ENCODE data around the gene CATSPERB.
"Not testable (repeated sequence)": the region's sequence is repeated elsewhere in the genome, so short reads cannot be mapped to it uniquely, and the experiment has no call there.

Gene CATSPERB

DNA sequence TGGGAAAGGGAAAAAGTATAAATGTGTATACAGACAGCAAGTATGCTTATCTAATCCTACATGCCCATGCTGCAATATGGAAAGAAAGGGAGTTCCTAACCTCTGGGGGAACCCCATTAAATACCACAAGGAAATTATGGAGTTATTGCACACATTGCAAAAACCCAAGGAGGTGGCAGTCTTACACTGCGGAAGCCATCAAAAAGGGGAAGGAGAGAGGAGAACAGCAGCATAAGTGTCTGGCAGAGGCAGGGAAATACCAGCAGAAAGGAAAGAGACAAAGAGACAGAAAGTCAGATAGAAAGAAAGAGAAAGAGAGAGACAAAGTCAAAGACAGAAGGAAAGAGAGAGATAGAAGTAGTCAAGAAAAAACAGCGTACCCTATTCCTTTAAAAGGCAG, 64.8 kb downstream of the CATSPERB start:
- DNase-seq: not testable (repeated sequence)

DNA sequence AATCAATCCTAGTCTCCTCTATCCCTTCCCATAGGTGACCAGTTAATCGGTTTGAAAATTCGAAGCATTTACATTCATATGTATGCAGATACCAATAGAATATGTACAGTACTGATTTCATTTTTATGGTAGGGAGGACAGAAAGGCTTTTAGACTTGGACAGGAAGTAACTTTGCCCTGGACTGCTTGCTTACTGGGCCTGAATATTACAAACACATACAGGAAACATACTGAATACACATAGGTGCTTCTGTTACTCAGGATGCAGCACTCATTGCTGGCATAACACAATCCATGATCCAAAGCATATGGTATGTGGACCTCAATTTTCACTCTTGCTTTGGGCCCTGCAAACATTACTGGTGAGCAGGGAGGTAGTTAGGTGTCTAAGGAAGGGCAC, 71.1 kb downstream of the CATSPERB start:
- no peak for DNase-seq

- DNase-seq: no peak
Measured at GRCh38 chr14:91654836-91655235, 77.0 kb downstream of the CATSPERB start.

GRCh38 chr14:91653451-91653850, 78.4 kb downstream of the CATSPERB start:
- DNase-seq: no peak

- DNase-seq: no peak
Measured at GRCh38 chr14:91649930-91650329, 82.0 kb downstream of the CATSPERB start.

- DNase-seq: no peak
Measured at GRCh38 chr14:91647856-91648255, 84.0 kb downstream of the CATSPERB start.

- no peak for DNase-seq
Measured at GRCh38 chr14:91636604-91637003, 95.3 kb downstream of the CATSPERB start.

GRCh38 chr14:91624757-91625156, 107.1 kb downstream of the CATSPERB start:
- no peak for DNase-seq

DNA sequence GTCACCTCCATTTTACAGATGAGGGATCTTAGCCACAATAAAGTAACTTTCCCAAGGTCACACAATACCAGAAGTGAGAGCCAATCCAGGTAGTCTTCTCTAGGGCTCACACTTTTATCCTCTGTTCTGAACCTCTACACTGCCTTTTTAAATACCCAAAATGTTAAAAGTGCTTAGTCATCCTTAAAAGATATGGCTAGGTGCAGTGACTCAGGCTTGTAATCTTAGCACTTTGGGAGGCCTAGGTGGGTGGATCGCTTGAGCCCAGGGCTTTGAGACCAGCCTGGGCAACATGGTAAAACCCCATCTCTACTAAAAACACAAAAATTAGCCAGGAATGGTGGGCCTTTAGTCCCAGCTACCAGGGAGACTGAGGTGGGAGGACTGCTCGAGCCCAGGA, 117.7 kb downstream of the CATSPERB start:
- DNase-seq: no peak

- no peak for DNase-seq
Measured at GRCh38 chr14:91613459-91614112, 118.3 kb downstream of the CATSPERB start.

DNA sequence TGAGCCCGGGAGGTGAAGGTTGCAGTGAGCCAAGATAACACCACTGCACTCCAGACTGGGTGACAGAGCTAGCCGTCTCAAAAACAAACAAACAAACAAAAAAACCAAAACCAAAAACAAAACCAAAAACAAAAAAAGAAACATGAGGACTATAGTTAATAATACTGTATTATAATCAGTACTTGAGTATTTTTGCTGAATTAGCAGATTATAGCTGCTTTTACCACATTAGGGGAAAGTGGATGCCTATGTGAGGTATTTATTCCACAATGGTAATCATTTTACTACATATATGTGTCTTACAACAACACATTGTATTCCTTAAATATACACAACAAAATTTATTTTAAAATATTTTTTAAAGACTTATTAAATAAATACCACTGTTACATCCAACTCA, 120.4 kb downstream of the CATSPERB start:
- DNase-seq: no peak

DNA sequence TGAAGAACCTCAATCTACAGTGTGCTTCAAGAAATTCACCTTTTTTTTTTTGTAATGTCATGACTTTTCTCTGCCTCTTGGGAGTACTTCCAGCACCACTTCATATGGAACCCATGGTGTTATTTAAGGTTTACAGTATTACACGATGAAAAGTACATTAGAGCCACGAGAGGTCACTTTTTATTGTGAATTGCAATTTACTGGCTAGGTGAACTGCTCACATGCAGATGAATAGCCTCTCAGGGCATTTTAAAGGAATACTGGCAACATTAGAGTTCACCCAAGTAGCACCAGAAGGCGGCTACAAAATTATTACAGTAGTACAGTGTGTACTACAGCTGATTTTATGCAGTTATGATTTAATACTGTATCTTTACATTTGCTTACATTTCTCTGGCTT, 122.7 kb downstream of the CATSPERB start:
- DNase-seq: no peak

GRCh38 chr14:91607322-91608047, 124.4 kb downstream of the CATSPERB start:
- DNase-seq: no peak

DNA sequence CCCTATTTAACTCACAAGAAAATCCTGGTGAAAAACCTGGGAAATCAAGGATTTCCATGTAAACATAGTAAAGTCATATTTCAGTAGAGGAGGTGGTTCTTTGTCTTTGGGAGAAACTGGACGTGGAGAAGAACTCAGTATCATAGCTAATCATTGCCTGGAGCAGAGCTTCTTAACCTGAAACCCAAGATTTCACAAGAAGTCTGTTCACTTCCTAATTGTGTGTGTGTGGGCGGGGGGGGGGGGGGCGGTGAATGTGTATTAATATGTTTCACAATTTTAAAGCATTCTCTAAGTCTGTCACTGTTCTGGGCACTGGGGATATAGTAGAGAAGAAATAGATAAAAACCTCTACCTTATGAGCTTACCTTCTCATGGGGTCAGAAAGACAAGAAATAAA, 125.0 kb downstream of the CATSPERB start:
- no peak for DNase-seq

GRCh38 chr14:91604611-91605010, 127.3 kb downstream of the CATSPERB start:
- not testable (repeated sequence) for DNase-seq

DNA sequence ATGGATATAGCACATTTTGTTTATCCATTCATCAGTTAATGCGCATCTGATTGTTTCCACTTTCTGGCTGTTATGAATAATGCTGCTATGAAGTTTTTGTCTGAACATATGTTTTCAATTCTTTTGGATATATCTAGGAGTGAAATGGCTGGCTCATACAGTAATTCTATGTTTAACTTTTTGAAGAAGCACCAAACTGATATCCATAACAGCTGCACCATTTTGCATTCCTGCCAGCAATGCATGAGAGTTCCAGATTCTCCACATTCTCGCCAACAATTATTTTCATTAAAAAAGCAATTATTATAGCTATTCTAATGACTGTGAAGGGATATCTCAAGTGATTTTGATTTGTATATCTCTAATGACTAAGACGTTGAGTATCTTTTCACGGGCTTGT, 131.9 kb downstream of the CATSPERB start:
- DNase-seq: no peak

DNA sequence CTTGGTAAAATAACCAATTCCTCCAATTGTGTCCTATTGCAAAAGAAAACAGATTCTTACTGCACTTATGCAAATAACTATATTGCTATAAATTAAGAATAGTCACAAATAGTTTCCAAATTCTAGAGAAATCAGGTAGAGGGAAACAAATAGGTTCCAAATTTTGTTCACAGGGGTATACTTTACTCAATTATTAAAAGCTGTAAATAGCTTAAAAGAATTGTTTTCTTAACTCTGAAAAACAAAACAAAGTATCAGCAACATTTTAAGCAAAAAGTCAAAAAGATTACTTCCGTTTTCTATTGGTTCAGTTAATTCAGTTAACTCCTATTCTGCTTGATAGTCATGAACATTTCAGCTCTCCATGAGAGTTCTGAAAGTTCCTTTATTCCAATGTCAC, 136.2 kb downstream of the CATSPERB start:
- no peak for DNase-seq

DNA sequence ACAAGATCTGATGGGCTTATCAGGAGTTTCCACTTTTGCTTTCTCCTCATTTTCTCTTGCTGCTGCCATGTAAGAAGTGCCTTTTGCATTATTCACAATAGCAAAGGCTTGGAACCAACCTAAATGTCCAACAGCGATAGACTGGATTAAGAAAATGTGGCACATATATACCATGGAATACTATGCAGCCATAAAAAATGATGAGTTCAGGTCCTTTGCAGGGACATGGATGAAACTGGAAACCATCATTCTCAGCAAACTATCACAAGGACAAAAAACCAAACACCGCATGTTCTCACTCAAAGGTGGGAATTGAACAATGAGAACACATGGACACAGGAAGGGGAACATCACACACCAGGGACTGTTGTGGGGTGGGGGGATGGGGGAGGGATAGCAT, 137.9 kb downstream of the CATSPERB start:
- DNase-seq: not testable (repeated sequence)

DNA sequence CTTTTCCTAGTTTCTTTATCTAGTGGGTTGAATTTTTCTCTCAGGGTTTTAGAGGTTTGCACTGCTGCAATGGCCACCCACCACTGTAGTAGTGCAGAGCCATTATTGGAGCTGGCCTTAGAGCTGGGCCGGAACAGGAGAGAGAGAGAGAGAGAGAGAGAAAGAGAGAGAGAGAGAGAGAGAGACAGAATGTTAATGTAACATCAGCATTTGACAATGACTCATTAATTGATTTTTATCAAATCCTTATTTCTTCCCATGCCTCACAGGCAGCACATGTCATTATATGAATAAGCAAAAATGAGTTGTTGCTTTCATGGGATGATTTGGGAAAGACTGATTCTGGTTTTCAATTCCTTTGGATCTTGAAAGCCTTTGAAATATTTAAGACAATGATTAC, 145.5 kb downstream of the CATSPERB start:
- DNase-seq: no peak

DNA sequence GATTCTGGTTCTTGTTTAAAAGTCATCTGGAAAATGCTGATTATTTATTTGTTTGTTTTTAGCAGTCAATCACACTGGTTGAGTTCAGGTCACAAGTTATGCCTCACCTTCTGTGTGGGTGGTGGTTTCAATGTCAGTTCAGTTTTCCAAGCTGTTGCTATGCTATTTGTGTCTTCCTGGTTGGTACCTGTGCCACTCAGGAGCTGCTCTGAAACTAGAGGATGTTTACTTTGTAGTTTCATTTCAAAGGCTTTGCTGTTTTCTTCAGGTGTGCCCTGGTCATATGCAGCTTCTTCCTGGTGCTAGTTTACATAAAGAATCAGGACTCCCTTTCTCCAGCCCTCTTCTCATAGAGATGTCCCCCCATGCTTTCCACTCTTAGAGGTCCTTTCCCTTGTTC, 146.0 kb downstream of the CATSPERB start:
- no peak for DNase-seq

DNA sequence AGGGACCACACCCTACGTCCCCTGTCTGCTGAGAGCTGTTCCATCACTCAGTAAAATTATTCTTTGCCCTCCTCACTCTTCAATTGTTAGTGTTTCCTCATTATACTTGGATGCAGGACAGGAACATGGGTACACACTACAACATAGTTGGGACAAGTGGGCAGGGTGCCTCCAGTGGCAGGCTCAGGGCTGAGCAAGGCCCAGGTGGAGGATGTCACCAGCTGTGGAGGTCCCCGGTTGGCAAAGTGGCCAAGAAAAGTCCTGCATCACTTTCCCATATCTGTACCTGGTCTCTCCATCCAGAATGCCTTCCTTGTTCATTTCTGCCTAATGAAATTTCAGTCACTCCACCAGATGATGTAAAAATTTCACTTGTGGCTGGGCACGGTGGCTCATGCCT, 149.1 kb downstream of the CATSPERB start:
- DNase-seq: no peak

GRCh38 chr14:91580876-91581577, 150.9 kb downstream of the CATSPERB start:
- no peak for DNase-seq

GRCh38 chr14:91577632-91578233, 154.2 kb downstream of the CATSPERB start:
- DNase-seq: no peak

All from GF-D8 (cell line).